Measurements from ENCODE around the gene UBA52. TPM values are rescaled to one million over a fixed set of nuclear protein-coding genes. Genes with fewer than 3 reads are reported as not detected.

Gene UBA52
- total and polyA plus RNA-seq, 2 donors (not counting 1 experiment from before 2014, with no cell fraction given), result 1,837 to 5,694 TPM

DNA sequence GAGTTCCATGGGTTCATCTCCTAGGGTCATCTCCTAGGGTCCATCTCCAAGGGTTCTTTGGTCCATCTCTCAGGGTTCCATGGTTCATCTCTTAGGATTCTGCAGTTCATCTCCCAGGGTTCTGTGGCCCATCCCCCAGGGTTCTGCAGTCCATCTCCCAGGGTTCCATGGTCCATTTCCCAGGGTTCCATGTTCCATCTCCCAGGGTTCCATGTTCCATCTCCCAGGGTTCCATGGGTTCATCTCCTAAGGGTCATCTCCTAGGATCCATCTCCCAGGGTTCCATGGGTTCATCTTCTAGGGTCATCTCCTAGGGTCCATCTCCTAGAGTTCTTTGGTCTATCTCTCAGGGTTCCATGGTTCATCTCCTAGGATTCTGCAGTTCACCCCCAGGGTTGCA lies 45.9 kb downstream of the UBA52 start:
- Mint-ChIP-seq H3K9me3 (ENCODE audit: insufficient read depth) (no peaks in the 10 kb centered on the region), H3K27ac (no peak overlapping the region), H3K27me3 (peaks cover 38% of the 10 kb centered on the region), H3K4me3 (no peak overlapping the region), H3K4me1 (peaks cover 11% of the 10 kb centered on the region)
- Histone ChIP-seq H3K4me1 (ENCODE audit: control insufficient read depth in 2 of 2, insufficient read depth in 2 of 2, low read length in 2 of 2) (peaks cover 7 to 14% of the 10 kb centered on the region in 2 donors), H3K27ac (ENCODE audit: low read length in 2 of 2) (no peak overlapping the region), H3K27me3 (replicated peaks in 1 of 4; ENCODE audit: control extremely low read depth in 1 of 4, control insufficient read depth in 3 of 4, insufficient read depth in 4 of 4, low read length in 3 of 4) (peaks cover 0 to 63% (median 19%) of the 10 kb centered on the region in 4 experiments), H3K4me3 (ENCODE audit: control extremely low read depth in 1 of 5, extremely low read depth in 1 of 5, insufficient read depth in 1 of 5, low read depth in 2 of 5, low read length in 4 of 5) (no peak overlapping the region), H3K9ac (ENCODE audit: low read length) (no peak overlapping the region), H4K20me1 (ENCODE audit: control insufficient read depth, insufficient read depth, low read length, poor library complexity, severe bottlenecking) (no peaks in the 10 kb centered on the region), H3K79me2 (ENCODE audit: control insufficient read depth, insufficient read depth, low read length) (no peaks in the 10 kb centered on the region), H3K36me3 (replicated peaks in 1 of 2; ENCODE audit: control extremely low read depth in 1 of 2, control insufficient read depth in 1 of 2, extremely low read depth in 1 of 2, insufficient read depth in 2 of 2, low read length in 1 of 2) (no peaks in the 10 kb centered on the region), H3K4me2 (replicated peaks; ENCODE audit: low read depth, low read length, poor library complexity, severe bottlenecking) (no peak overlapping the region), H3K9me3 (ENCODE audit: control extremely low read depth in 1 of 3, control insufficient read depth in 2 of 3, insufficient read depth in 1 of 3, low read length in 2 of 3) (peaks cover 0 to 12% (median 0%) of the 10 kb centered on the region in 3 donors), H2AFZ (ENCODE audit: insufficient read depth, low read depth, low read length, poor library complexity, severe bottlenecking) (no peak overlapping the region)
- intact Hi-C loops (cut with micrococcal nuclease), result no loop called here
- ATAC-seq (ENCODE audit: low read depth) (no peak), DNase-seq (no peak)
- POLR2A ChIA-PET, result no interaction called here
- CTCF ChIA-PET, result no interaction called here
- no peak for TF ChIP-seq EZH2 (IDR thresholded peaks at IDR 0.05; ENCODE audit: borderline replicate concordance, insufficient read depth, low read depth, low read length, poor library complexity, severe bottlenecking)
- TF ChIP-seq, protein P1, sequence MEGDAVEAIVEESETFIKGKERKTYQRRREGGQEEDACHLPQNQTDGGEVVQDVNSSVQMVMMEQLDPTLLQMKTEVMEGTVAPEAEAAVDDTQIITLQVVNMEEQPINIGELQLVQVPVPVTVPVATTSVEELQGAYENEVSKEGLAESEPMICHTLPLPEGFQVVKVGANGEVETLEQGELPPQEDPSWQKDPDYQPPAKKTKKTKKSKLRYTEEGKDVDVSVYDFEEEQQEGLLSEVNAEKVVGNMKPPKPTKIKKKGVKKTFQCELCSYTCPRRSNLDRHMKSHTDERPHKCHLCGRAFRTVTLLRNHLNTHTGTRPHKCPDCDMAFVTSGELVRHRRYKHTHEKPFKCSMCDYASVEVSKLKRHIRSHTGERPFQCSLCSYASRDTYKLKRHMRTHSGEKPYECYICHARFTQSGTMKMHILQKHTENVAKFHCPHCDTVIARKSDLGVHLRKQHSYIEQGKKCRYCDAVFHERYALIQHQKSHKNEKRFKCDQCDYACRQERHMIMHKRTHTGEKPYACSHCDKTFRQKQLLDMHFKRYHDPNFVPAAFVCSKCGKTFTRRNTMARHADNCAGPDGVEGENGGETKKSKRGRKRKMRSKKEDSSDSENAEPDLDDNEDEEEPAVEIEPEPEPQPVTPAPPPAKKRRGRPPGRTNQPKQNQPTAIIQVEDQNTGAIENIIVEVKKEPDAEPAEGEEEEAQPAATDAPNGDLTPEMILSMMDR (IDR thresholded peaks at IDR 0.05), result no peak

DNA sequence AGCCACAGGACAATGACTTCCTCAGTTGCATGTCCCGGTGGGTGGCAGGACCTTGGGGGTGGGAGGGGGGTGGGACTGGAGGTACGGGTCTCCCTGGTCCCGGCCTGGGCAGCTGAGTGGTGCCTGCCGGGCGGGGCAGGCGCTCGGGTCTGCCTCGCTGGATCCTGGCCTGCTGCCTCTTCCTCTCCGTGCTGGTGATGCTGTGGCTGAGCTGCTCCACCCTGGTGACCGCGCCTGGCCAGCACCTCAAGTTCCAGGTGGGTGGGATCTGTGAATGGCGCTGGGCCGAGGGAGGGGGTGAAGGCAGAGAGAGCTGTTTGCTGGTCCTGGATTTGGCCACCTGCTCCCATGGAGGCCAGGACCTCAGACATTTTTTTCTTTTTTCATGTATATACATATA lies 46.6 kb downstream of the UBA52 start:
- Mint-ChIP-seq H3K27ac (no peak overlapping the region), H3K27me3 (peaks cover 36% of the 10 kb centered on the region), H3K4me3 (no peak overlapping the region), H3K9me3 (ENCODE audit: insufficient read depth) (no peaks in the 10 kb centered on the region), H3K4me1 (peaks cover 9% of the 10 kb centered on the region)
- Histone ChIP-seq H3K4me1 (ENCODE audit: control insufficient read depth in 2 of 2, insufficient read depth in 2 of 2, low read length in 2 of 2) (peaks cover 3 to 7% of the 10 kb centered on the region in 2 donors), H3K9ac (ENCODE audit: low read length) (no peak overlapping the region), H3K79me2 (ENCODE audit: control insufficient read depth, insufficient read depth, low read length) (no peaks in the 10 kb centered on the region), H3K36me3 (replicated peaks in 1 of 2; ENCODE audit: control extremely low read depth in 1 of 2, control insufficient read depth in 1 of 2, extremely low read depth in 1 of 2, insufficient read depth in 2 of 2, low read length in 1 of 2) (no peaks in the 10 kb centered on the region), H4K20me1 (ENCODE audit: control insufficient read depth, insufficient read depth, low read length, poor library complexity, severe bottlenecking) (no peaks in the 10 kb centered on the region), H2AFZ (ENCODE audit: insufficient read depth, low read depth, low read length, poor library complexity, severe bottlenecking) (no peak overlapping the region), H3K9me3 (ENCODE audit: control extremely low read depth in 1 of 3, control insufficient read depth in 2 of 3, insufficient read depth in 1 of 3, low read length in 2 of 3) (peaks cover 0 to 12% (median 0%) of the 10 kb centered on the region in 3 donors), H3K27me3 (replicated peaks in 1 of 4; ENCODE audit: control extremely low read depth in 1 of 4, control insufficient read depth in 3 of 4, insufficient read depth in 4 of 4, low read length in 3 of 4) (peaks cover 0 to 58% (median 15%) of the 10 kb centered on the region in 4 experiments), H3K4me3 (ENCODE audit: control extremely low read depth in 1 of 5, extremely low read depth in 1 of 5, insufficient read depth in 1 of 5, low read depth in 2 of 5, low read length in 4 of 5) (no peak overlapping the region), H3K4me2 (replicated peaks; ENCODE audit: low read depth, low read length, poor library complexity, severe bottlenecking) (no peak overlapping the region), H3K27ac (ENCODE audit: low read length in 2 of 2) (no peak overlapping the region)
- intact Hi-C loops (cut with micrococcal nuclease), result no loop called here
- no peak for TF ChIP-seq EZH2 (IDR thresholded peaks at IDR 0.05; ENCODE audit: borderline replicate concordance, insufficient read depth, low read depth, low read length, poor library complexity, severe bottlenecking)
- TF ChIP-seq, protein P1 (IDR thresholded peaks at IDR 0.05), result no peak
- ATAC-seq (ENCODE audit: low read depth) (no peak), DNase-seq (no peak)
- CTCF ChIA-PET, result no interaction called here
- 100% methylated on average over 5 of the region's 13 CpGs for WGBS (ENCODE audit: insufficient coverage)
- POLR2A ChIA-PET, result no interaction called here

Measured in B cell (primary cell).